ENCODE data around the gene SEMA5A.
"Not testable (repeated sequence)": the region's sequence is repeated elsewhere in the genome, so short reads cannot be mapped to it uniquely, and the experiment has no call there.

The SEMA5A gene

DNA sequence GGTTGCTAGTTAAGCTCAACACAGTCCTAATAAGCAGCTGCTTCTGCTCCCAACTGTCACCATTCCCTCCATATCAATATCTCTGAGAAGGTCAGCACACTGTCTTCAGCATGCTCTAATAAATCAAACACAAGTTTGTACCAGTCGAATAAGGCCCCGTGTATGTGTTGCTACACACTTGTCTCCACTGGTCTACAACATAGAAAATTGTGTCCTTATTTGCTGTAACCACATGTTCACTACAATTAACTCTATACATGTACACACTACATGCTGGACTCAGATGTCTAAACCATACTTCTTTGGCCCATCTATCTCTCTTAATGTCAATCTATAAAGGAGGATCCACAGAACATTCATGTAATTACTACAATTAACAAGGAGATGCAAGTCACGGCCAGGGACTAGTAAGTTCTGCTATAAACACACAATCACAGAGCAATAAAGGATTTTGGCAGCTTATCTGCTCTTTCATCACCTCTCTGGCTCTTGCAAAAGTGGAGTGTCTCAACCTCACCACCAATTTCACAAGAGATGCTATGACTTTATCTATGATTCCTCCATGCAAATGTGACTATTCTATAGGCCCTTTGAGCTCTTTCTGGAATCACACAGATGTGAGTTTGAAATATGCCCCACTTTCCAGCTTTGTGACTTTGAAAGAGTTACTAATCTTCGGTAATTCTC is 143.9 kb downstream of the SEMA5A start:
- H3K4me3 ChIP-seq (ENCODE audit: low read depth, low read length): no peak overlapping the region
- peak; percentile 41 for DNase-seq (ENCODE audit: low read depth)
- TF ChIP-seq, protein P1, sequence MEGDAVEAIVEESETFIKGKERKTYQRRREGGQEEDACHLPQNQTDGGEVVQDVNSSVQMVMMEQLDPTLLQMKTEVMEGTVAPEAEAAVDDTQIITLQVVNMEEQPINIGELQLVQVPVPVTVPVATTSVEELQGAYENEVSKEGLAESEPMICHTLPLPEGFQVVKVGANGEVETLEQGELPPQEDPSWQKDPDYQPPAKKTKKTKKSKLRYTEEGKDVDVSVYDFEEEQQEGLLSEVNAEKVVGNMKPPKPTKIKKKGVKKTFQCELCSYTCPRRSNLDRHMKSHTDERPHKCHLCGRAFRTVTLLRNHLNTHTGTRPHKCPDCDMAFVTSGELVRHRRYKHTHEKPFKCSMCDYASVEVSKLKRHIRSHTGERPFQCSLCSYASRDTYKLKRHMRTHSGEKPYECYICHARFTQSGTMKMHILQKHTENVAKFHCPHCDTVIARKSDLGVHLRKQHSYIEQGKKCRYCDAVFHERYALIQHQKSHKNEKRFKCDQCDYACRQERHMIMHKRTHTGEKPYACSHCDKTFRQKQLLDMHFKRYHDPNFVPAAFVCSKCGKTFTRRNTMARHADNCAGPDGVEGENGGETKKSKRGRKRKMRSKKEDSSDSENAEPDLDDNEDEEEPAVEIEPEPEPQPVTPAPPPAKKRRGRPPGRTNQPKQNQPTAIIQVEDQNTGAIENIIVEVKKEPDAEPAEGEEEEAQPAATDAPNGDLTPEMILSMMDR (conservative IDR thresholded peaks at IDR 0.05; ENCODE audit: low read depth, low read length): no peak

DNA sequence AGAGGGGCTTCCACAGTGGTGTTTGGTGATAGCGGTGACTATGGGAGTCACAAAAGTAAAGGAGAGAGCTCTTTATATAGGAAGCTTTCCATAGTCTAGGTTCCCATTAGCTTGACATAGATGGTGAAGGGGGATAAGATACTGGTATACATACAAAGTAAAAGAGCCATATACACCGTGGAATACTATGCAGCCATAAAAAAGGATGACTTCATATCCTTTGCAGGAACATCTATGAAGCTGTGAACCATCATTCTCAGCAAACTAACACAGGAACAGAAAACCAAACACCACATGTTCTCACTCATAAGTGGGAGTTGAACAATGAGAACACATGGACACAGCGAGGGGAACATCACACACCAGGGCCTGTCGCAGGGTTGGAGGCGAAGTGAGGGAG is 146.1 kb downstream of the SEMA5A start:
- DNase-seq (ENCODE audit: low read depth); H3K4me3 ChIP-seq (ENCODE audit: low read depth, low read length): not testable (repeated sequence)

DNA sequence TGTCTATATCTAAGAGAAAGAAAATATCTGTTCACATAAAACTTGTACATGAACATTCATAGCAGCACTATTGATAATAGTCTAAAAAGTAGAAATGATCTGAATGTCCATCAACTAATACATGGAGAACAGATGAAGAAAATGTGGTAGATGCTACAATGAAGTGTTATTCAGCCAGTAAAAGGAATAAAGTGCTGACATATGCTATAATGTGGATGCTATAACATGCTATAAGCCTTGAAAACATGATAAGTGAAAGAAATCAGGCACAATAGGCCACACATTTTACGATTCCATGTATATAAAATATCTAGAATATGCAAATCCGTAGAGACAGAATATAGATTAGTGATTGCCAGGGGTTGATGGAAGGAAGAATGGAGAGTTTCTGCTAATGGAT is 146.8 kb downstream of the SEMA5A start:
- no peak overlapping the region for H3K4me3 ChIP-seq (ENCODE audit: low read depth, low read length)
- TF ChIP-seq, protein P1 (conservative IDR thresholded peaks at IDR 0.05; ENCODE audit: low read depth, low read length): no peak
- no peak for DNase-seq (ENCODE audit: low read depth)

DNA sequence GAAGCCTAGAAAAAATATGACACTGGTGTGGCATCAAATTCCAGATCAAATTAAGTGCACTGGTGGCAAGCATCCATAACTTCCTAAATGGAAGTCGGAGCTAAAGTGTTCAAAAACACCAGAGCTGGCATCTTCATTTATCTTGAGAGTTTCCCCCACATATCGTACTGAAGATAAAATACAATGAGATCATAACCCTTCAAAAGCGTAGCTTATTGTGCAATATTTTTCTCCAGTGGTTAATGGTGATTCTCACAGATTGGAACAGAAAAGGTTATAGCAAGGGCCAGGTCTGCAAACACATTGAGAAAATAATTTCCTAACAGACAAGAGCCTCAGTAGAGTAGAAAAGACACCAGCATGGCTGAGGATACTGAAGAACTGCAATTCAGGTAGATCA is 147.6 kb downstream of the SEMA5A start:
- TF ChIP-seq, protein P1 (conservative IDR thresholded peaks at IDR 0.05; ENCODE audit: low read depth, low read length): no peak
- peak; percentile 73 for DNase-seq (ENCODE audit: low read depth)

DNA sequence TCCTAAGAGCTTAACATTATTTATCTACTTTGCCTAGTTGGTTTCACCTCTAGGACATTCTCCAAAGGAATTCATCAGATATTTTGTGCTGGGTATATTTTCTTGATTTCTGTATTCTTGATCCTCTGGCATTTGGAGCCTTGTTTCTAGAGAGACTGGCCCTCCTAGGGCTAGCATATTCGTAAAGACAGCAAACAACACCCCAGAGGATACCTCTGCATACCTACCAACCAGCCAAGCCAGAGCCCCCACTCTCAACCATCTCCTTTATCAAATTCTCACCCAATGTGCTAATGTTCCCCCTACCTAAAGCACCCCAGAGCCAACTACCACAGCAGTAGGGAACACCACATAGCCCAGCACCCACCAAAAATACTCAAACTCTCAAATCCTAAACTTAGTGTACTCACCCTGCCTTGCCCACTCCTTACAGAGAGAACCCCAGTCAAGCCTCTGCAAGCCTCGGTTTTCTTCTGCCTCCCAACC is 149.5 kb downstream of the SEMA5A start:
- no peak overlapping the region for H3K4me3 ChIP-seq (ENCODE audit: low read depth, low read length)
- no peak for DNase-seq (ENCODE audit: low read depth)
- TF ChIP-seq, protein P1 (conservative IDR thresholded peaks at IDR 0.05; ENCODE audit: low read depth, low read length): no peak

More for the DNA sequence above, 147.6 kb downstream of the SEMA5A start:
- H3K4me3 ChIP-seq (ENCODE audit: low read depth, low read length): no peak overlapping the region

DNA sequence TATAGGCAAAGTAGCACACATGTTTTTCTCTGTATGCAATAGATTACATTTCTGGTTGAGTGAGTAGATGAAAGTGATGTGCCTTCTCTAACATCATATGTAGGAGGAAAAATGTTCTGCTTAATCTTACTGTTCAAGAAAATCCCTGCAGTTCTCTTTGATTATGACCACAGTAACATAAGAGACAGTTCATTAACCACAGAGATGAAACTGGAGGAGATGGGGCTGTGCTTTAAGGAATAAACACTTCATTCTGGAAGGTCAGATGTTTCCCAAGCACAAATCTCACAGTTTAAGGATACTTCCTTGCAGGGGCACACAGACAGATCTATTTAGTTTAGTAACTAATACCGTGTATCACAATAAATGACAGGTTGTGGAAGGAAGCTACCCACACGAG is 150.2 kb downstream of the SEMA5A start:
- no peak for DNase-seq (ENCODE audit: low read depth)
- TF ChIP-seq, protein P1 (conservative IDR thresholded peaks at IDR 0.05; ENCODE audit: low read depth, low read length): no peak
- H3K4me3 ChIP-seq (ENCODE audit: low read depth, low read length): no peak overlapping the region

DNA sequence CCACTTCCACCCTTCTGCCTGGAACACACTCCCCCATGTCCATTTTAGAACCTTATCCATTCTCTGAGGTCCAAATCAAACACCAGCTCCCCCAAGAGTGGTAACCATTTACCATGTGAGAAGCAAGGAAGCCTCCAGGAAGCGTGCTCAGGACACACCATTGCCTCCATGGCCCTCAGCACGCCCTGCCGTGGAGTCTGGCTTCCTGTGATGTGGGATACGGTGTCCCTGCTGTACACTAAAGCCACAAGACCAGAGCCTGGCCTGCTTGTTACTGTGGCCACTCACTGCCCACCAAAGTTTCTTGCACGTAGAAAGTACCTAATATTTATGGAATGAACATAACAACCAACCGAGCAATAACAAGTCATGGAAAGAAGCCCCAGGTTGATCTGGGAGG is 151.7 kb downstream of the SEMA5A start:
- TF ChIP-seq, protein P1 (conservative IDR thresholded peaks at IDR 0.05; ENCODE audit: low read depth, low read length): no peak
- H3K4me3 ChIP-seq (ENCODE audit: low read depth, low read length): no peak overlapping the region
- DNase-seq (ENCODE audit: low read depth): no peak

Data from choroid plexus epithelial cell (primary cell).